NCI-H2227 (cell line): Measurements from ENCODE around the gene CORO2A.
"Not testable (repeated sequence)": the region's sequence is repeated elsewhere in the genome, so short reads cannot be mapped to it uniquely, and the experiment has no call there.

Experiments used
- DNase-seq: peaks from one replicate; lab custom pipeline; 2025; ENCODE audit not compliant: unreplicated experiment; lab: John Stamatoyannopoulos, UW

Gene CORO2A

GRCh38 chr9:98144076-98144475 is 48.4 kb downstream of the CORO2A start:
- DNase-seq: no peak

DNA sequence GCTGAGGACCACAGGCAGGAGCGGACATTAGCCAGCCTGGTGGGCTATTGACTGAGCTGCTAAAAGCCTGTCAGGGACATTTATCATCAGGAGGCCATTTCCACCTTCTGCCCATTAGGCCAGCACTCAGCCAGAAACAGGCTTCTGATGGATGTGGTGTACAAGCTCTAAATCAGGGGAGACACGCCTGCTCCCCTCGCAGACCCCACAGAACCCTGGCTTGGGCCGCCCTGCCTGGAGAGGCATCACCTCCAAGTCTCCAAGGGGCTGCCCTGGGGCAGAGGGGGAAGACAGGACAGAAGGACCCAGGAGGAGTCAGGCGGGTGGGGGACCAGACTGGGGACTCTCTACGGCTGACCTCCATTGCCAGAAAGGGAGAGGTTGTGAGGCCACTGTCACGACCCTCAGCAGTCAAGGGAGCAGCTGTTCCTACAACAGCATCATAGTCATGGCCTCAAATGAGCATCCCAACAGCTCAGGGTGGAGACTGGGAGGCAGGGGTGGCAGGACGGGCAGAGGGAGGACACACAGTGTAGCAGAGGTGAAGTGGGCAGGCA is 49.4 kb downstream of the CORO2A start:
- DNase-seq: no peak

- no peak for DNase-seq
These were observed 50.1 kb downstream of the CORO2A start for GRCh38 chr9:98142182-98142907.

- no peak for DNase-seq
These were observed 51.9 kb downstream of the CORO2A start for GRCh38 chr9:98140503-98140902.

DNA sequence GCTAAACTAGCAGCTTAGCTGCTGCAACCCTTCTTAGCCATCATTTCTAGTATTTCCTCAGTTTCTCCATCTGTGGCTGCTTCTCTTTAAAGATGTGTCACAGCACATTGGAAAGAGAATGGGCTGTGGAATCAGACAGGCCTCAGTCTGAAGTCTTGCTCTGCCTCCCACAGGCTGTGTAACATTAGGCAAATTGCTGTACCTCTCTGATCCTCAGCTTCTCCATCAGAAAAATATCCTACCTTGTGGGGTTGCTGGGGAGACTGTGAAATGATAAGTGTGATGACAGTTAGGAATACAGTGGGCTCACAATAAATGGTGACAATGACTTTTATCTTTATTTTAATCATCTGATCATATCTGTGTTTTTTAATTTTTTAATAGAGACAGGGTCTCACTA is 55.9 kb downstream of the CORO2A start:
- no peak for DNase-seq

DNA sequence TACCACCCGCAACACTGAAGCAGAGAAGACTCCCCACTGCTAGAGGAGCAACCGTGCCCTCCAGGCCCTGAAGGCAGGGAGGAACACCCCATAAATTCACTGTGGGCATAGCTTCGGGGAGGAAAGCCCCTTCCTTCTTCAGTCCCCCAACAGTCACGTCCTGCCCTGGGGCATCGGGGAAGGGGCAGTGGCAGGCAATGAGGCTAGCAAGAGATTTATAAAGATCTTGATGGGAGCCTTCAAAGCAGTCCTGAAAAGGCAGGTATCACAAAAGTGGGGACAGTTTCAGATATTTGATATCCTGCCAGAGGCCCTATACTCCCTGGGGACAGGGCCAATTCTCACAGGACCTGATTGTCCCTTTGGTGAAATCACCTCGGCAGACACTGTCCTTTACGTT is 56.5 kb downstream of the CORO2A start:
- DNase-seq: no peak

DNA sequence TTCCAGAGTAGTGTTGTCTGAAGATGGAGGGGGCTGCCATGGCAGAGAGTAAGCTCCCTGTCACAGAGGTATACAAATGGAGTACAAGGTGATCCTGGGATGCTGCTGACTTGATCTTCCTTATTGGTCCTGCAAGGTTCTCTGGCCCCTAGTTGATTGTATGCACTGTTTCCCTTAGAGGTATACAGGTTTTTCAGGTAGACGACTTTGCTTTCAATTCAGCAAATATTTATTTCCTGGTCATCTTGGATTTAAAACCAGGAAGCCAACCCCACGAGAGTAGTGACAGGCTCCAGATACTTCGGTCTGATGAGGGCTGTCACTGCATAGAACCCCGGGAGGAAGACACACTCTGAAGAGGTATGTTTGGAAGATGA is 56.9 kb downstream of the CORO2A start:
- DNase-seq: no peak

DNA sequence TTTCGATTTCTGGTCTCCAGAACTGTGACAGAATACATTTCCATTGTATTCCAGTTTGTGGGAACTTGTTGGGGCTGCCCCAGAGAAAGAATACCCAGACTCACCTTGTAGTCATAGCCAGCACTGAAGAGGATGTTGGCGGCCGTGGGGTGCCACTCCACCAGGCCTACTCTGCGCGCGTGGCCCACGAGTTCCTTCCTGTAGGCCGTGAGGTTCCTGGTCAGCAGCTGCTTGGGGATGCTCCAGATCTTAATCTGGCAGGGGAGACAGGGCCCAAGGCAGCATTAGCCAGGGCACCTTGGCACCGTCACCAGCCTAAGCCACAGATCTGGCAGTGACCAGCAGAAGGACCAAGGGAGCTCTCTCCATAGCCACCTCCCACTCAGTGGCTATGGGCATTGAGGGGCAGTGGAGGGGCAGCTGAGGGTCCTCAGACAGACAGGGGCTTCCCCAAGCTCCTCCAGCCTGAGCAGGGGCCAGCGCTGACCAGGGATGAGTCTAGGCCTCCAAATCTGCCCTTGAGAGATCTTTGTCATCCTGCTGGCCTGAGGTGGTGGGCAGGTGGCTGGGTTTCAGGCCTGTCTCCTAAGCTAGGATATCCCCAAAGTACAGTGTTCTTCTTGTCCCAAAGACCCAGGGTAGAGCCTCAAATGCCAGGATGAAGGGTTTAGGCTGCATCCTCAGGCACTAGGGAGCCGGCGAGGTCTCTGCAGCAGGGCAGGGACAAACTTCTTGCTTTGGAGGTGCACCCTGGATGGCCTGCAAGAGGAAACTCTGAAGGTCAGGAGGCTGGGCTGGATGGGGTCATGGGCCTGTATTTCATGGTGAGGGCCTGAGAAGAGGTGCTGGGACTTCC is 57.5 kb downstream of the CORO2A start:
- no peak for DNase-seq

GRCh38 chr9:98132806-98133631 is 59.4 kb downstream of the CORO2A start:
- DNase-seq: peak; percentile 29

DNA sequence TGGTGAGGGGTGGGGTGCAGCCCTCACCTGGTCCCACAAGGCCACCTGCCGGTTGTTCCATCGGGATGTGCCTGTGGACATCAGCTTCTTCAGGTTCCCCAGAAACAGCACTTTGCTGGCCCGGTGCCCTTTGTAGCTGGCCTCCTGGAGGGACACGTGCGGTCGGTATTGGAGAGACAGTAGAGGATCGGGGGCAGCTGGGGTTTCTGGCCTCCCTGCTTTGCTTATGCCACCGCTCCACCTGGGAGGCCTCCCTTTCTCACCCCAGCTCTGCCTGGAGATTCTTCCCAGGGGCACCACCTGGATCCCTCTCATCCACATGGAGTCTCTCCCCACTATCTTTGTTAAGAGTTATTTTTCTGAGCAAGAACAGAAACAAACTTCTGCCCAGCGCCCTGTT is 60.3 kb downstream of the CORO2A start:
- DNase-seq: no peak

DNA sequence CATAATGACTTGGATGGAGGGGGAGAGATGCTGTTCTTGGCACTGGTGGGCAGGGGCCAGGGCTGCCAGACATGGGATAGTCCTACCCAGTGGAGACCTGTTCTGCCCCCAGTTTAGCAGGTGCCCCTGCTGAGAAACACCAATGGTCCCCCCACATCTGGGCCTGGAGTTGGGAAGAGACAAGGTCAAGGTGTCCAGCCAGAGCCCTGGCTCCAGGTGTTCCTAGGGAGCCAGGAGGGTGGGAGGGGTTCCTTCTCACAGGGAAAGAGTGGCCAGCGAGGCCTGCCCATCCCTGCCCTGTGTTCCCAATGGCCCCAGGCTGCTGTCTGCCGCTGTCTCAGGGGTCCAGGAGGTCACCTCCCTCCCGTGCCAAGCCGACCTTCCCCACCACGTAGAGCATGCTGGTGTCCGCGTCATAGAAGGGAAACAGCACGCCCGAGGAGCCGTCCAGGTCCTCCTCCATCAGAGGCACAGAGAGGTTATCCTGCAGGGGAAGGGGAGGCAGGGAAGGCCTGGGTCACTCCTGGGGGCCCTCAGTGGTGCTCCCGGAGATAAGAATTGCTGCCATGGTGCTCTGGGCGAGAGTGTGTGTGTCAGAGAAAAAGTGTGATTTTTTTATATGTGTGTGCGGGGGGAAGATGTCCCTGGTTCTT is 61.7 kb downstream of the CORO2A start:
- DNase-seq: no peak

DNA sequence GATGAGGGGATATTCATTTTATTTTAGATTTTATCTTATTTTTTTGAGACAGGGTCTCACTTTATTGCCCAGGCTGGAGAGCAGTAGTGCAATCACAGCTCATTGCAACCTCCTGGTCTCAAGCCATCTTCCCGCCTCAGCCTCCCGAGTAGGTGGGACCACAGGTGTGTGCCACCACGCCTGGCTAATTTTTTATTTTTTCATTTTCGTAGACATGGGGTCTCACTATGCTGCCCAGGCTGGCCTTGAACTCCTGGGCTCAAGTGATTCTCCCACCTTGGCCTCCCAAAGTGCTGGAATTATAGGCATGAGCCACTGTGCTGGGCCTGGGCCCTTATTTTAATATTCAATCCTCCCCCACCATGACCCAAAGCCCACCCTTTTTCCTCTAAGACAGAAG is 62.4 kb downstream of the CORO2A start:
- DNase-seq: not testable (repeated sequence)

DNA sequence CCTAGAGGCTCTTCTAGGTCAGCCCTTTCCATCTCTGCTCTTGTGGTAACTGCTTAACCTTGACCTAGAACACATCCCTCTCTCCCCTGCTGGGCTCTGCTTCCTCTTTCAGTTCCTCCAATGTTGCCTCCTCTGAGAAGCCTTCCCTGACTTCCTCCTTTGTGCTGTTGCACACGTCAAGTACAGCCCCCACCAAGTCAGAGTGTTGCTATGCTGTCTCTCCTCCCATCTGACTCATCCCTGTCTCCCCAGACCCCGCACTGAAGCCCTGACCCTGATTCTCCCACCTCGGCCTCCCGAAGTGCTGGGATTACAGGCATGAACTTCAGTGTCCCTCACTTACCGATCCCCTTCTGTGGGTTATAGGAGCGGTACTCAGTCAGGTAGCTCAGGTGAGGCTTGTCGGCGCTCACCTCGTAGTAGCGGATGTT is 63.0 kb downstream of the CORO2A start:
- no peak for DNase-seq

GRCh38 chr9:98128316-98128715 is 64.1 kb downstream of the CORO2A start:
- no peak for DNase-seq

GRCh38 chr9:98127226-98127625 is 65.2 kb downstream of the CORO2A start:
- DNase-seq: no peak

GRCh38 chr9:98124637-98125426 is 67.6 kb downstream of the CORO2A start:
- no peak for DNase-seq

DNA sequence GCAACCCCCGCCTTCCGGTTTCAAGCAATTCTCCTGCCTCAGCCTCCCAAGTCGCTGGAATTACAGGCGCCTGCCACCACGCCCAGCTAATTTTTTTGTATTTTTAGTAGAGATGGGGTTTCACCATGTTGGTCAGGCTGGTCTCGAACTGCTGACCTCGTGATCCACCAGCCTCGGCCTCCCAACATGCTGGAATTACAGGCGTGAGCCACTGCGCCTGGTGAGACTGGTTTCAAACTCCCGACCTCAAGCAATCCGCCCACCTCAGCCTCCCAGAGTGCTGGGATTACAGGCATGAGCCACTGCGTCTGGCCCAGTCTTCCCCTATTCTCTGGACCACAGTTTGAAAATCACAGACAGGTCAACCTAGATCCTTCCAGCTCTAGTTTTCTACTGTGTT is 68.3 kb downstream of the CORO2A start:
- not testable (repeated sequence) for DNase-seq

DNA sequence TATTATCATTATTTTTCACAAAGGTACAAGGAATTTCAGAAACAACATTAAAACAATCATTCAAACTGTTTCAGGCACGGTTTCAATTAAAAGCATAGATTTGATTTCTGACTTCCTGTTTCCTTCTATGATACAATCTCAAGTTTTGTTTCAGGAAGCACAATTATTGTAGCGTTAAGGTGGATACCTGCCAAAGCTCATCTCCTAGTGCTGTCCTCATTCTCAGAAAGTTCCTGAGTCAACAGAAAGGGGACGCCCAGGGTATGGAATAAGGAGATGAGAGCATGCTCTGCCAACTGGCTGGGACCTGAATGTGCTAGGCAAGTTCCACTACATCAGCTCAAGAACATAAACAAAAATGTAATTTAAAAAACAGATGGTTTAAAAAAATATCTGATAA is 71.4 kb downstream of the CORO2A start:
- DNase-seq: no peak

- DNase-seq: no peak
These were observed 72.0 kb downstream of the CORO2A start for GRCh38 chr9:98120476-98120875.
